CD4-positive, alpha-beta T cell treated with Interleukin-4 for 1 hour (primary cell): ENCODE measurements around the gene LSM14B.

Source experiments
- DNase-seq, 2 donors: peaks; one replicate each; pipeline ENCODE4 v3.0.0-alpha.2; 2020 to 2022

Gene LSM14B

GRCh38 chr20:62164879-62165761, 42.8 kb downstream of the LSM14B start:
- no peak for DNase-seq

- no peak for DNase-seq
Observed at GRCh38 chr20:62165762-62166399, 43.6 kb downstream of the LSM14B start.

GRCh38 chr20:62167474-62167873, 45.2 kb downstream of the LSM14B start:
- DNase-seq = no peak

- DNase-seq = no peak
Observed at GRCh38 chr20:62168061-62168460, 45.8 kb downstream of the LSM14B start.

- DNase-seq = no peak
Observed at GRCh38 chr20:62168890-62169435, 46.7 kb downstream of the LSM14B start.

GRCh38 chr20:62170536-62170935, 48.3 kb downstream of the LSM14B start:
- DNase-seq = no peak

- DNase-seq = no peak
Observed at GRCh38 chr20:62171245-62171644, 49.0 kb downstream of the LSM14B start.

GRCh38 chr20:62172666-62173065, 50.4 kb downstream of the LSM14B start:
- no peak for DNase-seq

- no peak for DNase-seq
Observed at GRCh38 chr20:62174021-62174804, 51.9 kb downstream of the LSM14B start.

GRCh38 chr20:62174870-62175624, 52.8 kb downstream of the LSM14B start:
- DNase-seq = no peak

- no peak for DNase-seq
Observed at GRCh38 chr20:62175711-62176110, 53.4 kb downstream of the LSM14B start.

- no peak for DNase-seq
Observed at GRCh38 chr20:62176866-62177265, 54.6 kb downstream of the LSM14B start.

- no peak for DNase-seq
Observed at GRCh38 chr20:62177307-62177706, 55.0 kb downstream of the LSM14B start.

- DNase-seq = no peak
Observed at GRCh38 chr20:62178316-62179161, 56.3 kb downstream of the LSM14B start.

- DNase-seq = no peak
Observed at GRCh38 chr20:62179162-62179504, 56.9 kb downstream of the LSM14B start.

GRCh38 chr20:62181808-62182207, 59.5 kb downstream of the LSM14B start:
- no peak for DNase-seq

GRCh38 chr20:62182469-62183425, 60.5 kb downstream of the LSM14B start, which contains the start of gene MTG2:
TSS of gene MTG2 (plus strand) at chr20:62183028. CDS start at chr20:62193421, 10,393 bp downstream.
- peak; percentile 94 to 95 for DNase-seq

GRCh38 chr20:62183426-62184142, 61.3 kb downstream of the LSM14B start:
- no peak for DNase-seq
